A549 treated with CORT108297 at 1 μM for 4 hours (cell line): Measurements from ENCODE around the gene LGALS13. TPM values are rescaled to one million over a fixed set of nuclear protein-coding genes. Genes with fewer than 3 reads are reported as not detected.

Source experiments
- total RNA-seq: library from RNA; stranded (reverse); fragments of 200-300 nt; extraction: Qiagen RNA extraction; gene quantifications from 5 replicates; pipeline ENCODE4 v1.2.3, GENCODE V29; 2022

LGALS13 gene
- total RNA-seq: not detected in 5 replicates

GRCh38 chr19:39602224-39602623 lies at the start of gene LGALS13:
LGALS13 (plus strand) TSS chr19:39602524; CDS start chr19:39602569, 45 bp downstream.

GRCh38 chr19:39655613-39656012 lies 53.3 kb downstream of the LGALS13 start, which contains the start of gene LGALS16:
LGALS16 (plus strand) TSS chr19:39655913; CDS start chr19:39655962, 49 bp downstream.

Other genes starting within 250 kb of the LGALS13 start
- gene PAF1, start 211.4 kb upstream of the LGALS13 start, total RNA-seq: 69.8 to 73.4 TPM (median 72.4 TPM) in 5 replicates
- gene MED29, start 211.1 kb upstream of the LGALS13 start, total RNA-seq: 61.9 to 70.6 TPM (median 65.2 TPM) in 5 replicates
- 65.6 to 124 TPM (median 101 TPM) in 5 replicates for gene ZFP36, start 195.7 kb upstream of the LGALS13 start, total RNA-seq
- 44.3 to 72.0 TPM (median 62.7 TPM) in 5 replicates for gene PLEKHG2, start 189.9 kb upstream of the LGALS13 start, total RNA-seq
- 6,027 to 7,937 TPM (median 7,455 TPM) in 5 replicates for gene RPS16, start 166.6 kb upstream of the LGALS13 start, total RNA-seq
- gene SUPT5H, start 156.9 kb upstream of the LGALS13 start, total RNA-seq: 176 to 203 TPM (median 194 TPM) in 5 replicates
- 165 to 230 TPM (median 217 TPM) in 5 replicates for gene TIMM50, start 121.7 kb upstream of the LGALS13 start, total RNA-seq
- 6.8 to 11.9 TPM (median 11.2 TPM) in 5 replicates for gene DLL3, start 103.6 kb upstream of the LGALS13 start, total RNA-seq
- gene SELENOV, start 87.4 kb upstream of the LGALS13 start, total RNA-seq: not detected in 5 replicates
- 8.4 to 10.2 TPM (median 8.7 TPM) in 5 replicates for gene EID2B, start 69.7 kb upstream of the LGALS13 start, total RNA-seq
- gene EID2, start 62.4 kb upstream of the LGALS13 start, total RNA-seq: 33.7 to 46.9 TPM (median 42.4 TPM) in 5 replicates
- not detected in 5 replicates for gene LGALS16, start 53.4 kb downstream of the LGALS13 start, total RNA-seq
- gene LGALS14, start 102.0 kb downstream of the LGALS13 start, total RNA-seq: not detected in 5 replicates
- gene CLC, start 135.5 kb downstream of the LGALS13 start, total RNA-seq: not detected in 5 replicates
- not detected in 5 replicates for gene LEUTX, start 176.3 kb downstream of the LGALS13 start, total RNA-seq
- 19.2 to 25.4 TPM (median 24.6 TPM) in 5 replicates for gene DYRK1B, start 231.6 kb downstream of the LGALS13 start, total RNA-seq
- gene FBL, start 243.9 kb downstream of the LGALS13 start, total RNA-seq: 621 to 770 TPM (median 696 TPM) in 5 replicates